Fibroblast of mammary gland (primary cell): ENCODE data around the gene CSAD.

Experiments
- DNase-seq: peaks from one replicate; pipeline ENCODE4 v3.0.0-alpha.2; 2010; ENCODE audit warnings: low read depth
- H3K4me3 ChIP-seq: 2 replicates; pipeline ENCODE4 v1.5.1; 2011; ENCODE audit warnings: low read depth, mild to moderate bottlenecking, low read length, moderate library complexity; ENCODE audit not compliant: control insufficient read depth
- TF ChIP-seq, protein P1 (sequence below): conservative IDR thresholded peaks from 2 replicates; pipeline ENCODE4 v1.5.1; 2011; ENCODE audit warnings: low read depth, low read length, inconsistent platforms; ENCODE audit not compliant: control insufficient read depth, insufficient read depth

CSAD gene

DNA sequence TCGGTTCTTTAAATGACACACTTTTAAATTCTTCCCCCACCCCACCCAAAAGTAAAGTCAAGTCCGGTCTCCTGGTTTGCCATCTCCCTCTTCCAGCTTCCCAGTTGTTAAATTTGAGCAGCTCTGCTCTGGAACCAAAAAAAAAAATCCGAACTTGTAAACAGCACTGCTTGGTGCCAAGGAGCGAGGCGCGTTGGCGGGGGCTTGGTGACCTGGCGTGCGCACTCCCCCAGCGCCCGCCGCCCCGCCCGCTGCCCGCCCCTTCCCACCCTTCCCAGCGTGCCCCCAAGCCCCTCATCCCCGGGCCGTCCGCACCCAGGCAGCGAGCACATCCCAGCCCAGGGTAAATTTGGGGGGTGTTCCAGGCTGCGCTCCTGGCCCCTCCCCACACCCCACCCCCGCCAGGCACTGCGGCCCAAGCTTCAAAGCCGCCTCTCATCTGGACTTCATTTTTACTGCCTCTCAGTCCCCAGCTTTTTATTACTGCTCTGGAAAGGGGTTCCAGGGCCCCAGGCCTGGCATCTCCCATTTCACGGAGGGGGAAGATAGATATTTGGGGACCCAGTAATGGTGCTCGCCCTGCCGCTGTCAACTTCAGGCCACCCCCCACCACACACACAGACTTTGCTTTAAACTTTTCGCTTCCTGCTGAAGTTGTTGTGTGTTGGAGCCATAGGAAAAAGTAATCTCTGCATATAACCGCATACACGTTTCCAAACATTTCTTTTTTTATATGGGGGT, 38.0 kb upstream of the CSAD start:
- TF ChIP-seq, protein P1, sequence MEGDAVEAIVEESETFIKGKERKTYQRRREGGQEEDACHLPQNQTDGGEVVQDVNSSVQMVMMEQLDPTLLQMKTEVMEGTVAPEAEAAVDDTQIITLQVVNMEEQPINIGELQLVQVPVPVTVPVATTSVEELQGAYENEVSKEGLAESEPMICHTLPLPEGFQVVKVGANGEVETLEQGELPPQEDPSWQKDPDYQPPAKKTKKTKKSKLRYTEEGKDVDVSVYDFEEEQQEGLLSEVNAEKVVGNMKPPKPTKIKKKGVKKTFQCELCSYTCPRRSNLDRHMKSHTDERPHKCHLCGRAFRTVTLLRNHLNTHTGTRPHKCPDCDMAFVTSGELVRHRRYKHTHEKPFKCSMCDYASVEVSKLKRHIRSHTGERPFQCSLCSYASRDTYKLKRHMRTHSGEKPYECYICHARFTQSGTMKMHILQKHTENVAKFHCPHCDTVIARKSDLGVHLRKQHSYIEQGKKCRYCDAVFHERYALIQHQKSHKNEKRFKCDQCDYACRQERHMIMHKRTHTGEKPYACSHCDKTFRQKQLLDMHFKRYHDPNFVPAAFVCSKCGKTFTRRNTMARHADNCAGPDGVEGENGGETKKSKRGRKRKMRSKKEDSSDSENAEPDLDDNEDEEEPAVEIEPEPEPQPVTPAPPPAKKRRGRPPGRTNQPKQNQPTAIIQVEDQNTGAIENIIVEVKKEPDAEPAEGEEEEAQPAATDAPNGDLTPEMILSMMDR = no peak
- DNase-seq = peak; percentile 45
- H3K4me3 ChIP-seq = peak overlapping the region; percentile 59

DNA sequence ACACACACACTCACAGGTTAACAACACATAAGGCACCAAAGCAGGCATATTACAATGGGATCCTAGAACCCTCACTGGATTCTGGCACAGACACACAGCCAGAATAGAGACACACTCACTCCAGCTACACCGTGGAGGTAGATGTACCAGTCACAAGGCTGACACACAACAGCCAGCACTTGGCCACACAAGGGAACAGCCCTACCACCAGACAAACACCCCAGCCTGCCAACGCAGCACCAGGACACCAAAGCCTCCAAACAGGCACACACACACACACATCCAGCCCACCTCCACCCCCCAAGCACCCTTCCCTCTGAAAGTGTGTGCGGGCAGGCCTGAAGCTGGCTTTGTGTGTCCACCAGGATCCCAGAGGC, 37.2 kb upstream of the CSAD start:
- peak overlapping the region; percentile 59 for H3K4me3 ChIP-seq
- peak; percentile 43 for DNase-seq
- TF ChIP-seq, protein P1 = no peak

DNA sequence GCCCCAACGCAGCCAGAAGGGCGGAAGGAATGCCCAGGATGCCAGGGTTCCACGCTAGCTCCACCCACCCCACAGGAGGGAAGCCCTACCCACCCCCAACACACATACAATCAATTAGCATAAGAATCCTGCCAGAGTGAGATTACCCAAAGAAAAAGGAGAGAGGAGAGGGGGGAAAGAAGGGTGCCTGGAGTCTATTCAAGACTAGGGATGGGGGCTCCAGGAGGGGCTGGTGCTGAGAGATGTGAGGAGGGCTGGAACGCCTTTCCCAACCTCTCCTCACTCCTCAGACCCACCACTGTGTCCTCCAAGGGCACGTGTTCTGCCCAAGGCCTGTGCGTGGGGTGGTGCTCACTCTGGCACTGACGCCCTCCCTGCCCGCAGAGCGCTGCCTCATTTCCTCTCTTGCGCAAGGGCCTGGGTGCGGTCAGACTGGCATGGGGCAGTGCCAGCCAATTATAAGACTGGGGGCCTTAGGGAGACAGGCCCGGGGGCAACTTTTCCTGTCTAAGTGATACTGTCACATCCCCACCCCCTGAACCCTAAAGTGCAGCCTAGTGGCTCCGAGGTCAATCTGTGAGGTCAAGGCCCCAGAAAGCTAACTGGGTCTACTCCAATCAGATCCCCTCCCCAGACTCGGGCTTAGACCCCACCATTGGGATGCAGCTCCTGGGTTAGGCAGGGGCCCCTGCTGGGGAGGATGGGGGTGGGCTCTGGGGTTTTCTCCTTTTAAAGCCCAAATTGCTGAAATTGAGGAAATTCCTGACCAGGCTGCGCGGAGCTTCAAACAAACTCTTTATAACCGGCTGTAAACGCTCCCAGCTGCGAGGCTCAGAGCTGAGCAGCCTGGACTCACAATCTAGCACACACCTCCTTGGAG, 36.6 kb upstream of the CSAD start:
- DNase-seq = peak; percentile 50
- TF ChIP-seq, protein P1 = no peak
- no peak overlapping the region for H3K4me3 ChIP-seq

DNA sequence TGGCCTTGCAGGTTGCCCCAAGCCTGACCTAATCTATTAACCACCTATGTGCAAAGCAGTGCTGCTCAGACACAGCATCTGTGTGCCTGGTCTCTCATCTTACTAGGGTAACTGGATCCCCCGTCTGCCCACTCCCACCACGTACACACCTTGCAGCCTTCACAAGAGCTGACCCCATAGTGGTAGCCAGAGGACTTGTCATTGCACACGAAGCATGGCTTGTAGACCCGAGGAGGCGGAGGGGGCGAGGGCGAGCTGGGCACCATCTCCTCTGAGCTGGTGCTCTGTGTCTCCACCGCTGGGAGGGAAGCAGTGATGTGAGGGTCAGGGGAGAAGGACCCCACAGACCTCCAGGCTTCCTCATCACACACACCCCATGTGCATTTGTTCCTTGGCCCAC, 34.8 kb upstream of the CSAD start:
- no peak for DNase-seq
- no peak overlapping the region for H3K4me3 ChIP-seq
- TF ChIP-seq, protein P1 = no peak

DNA sequence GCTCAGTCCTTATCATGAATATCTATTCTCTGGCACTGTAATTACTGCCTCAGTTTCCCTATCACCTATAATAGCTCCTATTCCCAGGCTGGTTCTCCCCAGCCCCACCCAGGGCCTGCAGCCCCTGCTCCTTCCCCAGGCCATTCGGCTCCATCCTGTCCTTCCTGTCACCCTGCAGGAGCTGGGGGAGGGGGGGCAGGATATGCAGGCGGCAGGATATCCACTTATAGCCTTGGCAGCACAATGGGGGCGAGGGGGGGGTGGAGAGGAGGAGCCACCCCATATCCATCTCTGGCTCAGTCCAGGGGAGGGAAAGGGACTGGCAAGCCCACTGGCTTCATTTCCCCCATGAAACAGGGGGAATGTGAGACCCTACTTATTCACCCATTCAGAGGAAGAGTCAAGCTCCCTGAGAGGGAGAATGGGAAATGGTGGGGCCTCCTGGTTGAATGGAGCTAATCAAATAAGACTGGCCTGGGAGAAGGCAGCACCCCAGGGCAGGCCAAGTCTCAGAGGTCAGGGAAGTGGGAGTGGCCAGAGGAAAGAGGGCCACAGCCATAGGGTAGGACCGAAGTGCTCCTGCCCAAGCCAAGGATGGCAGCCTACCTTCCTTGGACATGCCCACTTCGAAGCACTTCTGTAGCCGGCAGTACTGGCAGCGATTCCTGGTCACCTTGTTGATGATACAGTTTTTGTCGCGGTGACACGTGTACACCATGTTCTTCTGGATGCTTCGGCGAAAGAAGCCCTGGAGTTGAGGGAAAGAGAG, 34.1 kb upstream of the CSAD start:
- H3K4me3 ChIP-seq = no peak overlapping the region
- TF ChIP-seq, protein P1 = no peak
- no peak for DNase-seq

DNA sequence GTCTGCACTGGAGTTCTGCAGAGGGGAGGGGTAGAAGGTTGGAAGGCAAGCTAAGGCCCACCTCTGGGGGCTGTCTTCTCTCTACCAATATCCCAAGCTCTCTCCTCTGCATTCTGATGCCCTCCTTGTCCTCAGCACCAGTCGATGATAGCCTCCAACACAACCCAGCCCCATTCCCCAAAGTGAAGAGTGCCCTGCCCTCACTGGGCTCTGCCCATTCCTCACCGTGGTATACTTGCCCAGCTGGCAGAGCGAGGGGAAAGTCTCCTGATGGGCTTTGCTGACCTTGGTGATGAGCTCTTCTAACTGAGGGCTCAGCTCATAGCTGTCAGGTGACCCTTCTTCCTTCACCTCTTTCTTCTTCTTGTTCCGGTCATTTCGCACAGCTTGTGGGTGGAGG, 33.5 kb upstream of the CSAD start:
- DNase-seq = no peak
- no peak overlapping the region for H3K4me3 ChIP-seq
- TF ChIP-seq, protein P1 = no peak
